Measurements from ENCODE around the gene SLC35F1.

GRCh38 chr6:117870486-117871242 lies 36.4 kb upstream of the SLC35F1 start:
- TF ChIP-seq, protein P1, sequence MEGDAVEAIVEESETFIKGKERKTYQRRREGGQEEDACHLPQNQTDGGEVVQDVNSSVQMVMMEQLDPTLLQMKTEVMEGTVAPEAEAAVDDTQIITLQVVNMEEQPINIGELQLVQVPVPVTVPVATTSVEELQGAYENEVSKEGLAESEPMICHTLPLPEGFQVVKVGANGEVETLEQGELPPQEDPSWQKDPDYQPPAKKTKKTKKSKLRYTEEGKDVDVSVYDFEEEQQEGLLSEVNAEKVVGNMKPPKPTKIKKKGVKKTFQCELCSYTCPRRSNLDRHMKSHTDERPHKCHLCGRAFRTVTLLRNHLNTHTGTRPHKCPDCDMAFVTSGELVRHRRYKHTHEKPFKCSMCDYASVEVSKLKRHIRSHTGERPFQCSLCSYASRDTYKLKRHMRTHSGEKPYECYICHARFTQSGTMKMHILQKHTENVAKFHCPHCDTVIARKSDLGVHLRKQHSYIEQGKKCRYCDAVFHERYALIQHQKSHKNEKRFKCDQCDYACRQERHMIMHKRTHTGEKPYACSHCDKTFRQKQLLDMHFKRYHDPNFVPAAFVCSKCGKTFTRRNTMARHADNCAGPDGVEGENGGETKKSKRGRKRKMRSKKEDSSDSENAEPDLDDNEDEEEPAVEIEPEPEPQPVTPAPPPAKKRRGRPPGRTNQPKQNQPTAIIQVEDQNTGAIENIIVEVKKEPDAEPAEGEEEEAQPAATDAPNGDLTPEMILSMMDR (IDR thresholded peaks at IDR 0.05): no peak
- TF ChIP-seq MAZ (IDR thresholded peaks at IDR 0.05; ENCODE audit: borderline replicate concordance, low read depth, low read length): no peak
- TF ChIP-seq CBX8 (IDR thresholded peaks at IDR 0.05): no peak
- TF ChIP-seq EP300 (IDR thresholded peaks at IDR 0.05): no peak
- no peak for TF ChIP-seq BHLHE40 (IDR thresholded peaks at IDR 0.05; ENCODE audit: low read depth, low read length)
- no peak for TF ChIP-seq JUNB (IDR thresholded peaks at IDR 0.05)
- TF ChIP-seq, protein P2, sequence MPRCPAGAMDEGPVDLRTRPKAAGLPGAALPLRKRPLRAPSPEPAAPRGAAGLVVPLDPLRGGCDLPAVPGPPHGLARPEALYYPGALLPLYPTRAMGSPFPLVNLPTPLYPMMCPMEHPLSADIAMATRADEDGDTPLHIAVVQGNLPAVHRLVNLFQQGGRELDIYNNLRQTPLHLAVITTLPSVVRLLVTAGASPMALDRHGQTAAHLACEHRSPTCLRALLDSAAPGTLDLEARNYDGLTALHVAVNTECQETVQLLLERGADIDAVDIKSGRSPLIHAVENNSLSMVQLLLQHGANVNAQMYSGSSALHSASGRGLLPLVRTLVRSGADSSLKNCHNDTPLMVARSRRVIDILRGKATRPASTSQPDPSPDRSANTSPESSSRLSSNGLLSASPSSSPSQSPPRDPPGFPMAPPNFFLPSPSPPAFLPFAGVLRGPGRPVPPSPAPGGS (IDR thresholded peaks at IDR 0.05): no peak
- TF ChIP-seq KDM1A (IDR thresholded peaks at IDR 0.05; ENCODE audit: low read depth): no peak
- no peak for TF ChIP-seq CHD4 (IDR thresholded peaks at IDR 0.05; ENCODE audit: borderline replicate concordance)
- no peak for TF ChIP-seq POLR2A (IDR thresholded peaks at IDR 0.05; ENCODE audit: low read length)
